Measurements from ENCODE around the gene SH3BP2. TPM values are rescaled to one million over a fixed set of nuclear protein-coding genes. Genes with fewer than 3 reads are reported as not detected.
A peak's percentile ranks its signal among the peaks of the same experiment; 100 is the strongest.

Gene SH3BP2
- total RNA-seq, 1 experiment from 2014 or later: 20.4 TPM

DNA sequence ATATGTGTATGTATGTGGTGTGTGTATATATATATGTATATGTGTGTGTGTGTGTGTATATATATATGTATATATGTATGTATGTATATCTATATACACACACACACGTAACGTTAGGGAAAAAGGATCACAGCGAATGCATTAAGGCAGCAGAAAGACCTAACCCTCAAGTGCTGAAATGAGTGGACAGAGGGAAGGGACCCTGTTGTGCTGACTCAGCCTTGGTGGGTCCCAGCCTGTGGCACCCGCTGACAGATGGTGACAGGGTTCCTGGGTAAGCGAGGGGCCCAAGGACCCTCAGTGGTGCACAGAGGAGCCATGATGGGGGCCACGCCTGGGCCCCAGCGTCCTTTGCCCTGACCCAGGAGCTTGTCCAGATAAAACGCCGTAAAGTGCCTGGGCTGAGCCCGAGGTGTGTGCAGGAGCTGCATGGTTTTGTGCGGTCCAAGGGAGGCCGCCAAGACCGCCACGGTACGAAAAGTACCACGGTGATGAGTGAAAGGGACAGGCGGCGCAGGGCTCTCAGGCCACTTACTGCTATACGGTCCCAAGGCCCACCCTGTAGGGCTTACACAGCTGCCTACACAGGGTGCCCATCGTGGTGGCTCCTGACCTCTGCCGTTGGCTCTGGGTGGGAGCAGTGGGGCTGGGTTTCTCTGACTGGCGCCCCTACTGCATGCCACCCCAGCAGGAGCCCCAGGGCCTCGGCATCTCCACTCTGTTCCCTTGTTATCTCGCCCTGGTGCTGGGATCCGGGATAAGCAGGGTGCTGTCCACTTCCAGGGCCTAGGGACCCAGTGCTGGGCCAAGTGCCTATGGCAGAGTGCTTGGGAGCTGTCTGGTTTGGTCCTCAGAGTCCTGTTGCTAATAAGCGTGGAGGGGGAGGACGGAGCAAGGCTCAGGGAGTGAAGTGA lies 10.0 kb downstream of the SH3BP2 start:
- Histone ChIP-seq H3K36me3 (replicated peaks; ENCODE audit: control insufficient read depth, insufficient read depth, low read length) (no peaks in the 10 kb centered on the region), H3K27me3 (ENCODE audit: control insufficient read depth, insufficient read depth, low read length) (no peaks in the 10 kb centered on the region), H3K4me3 (ENCODE audit: insufficient read depth, low read depth, low read length) (no peak overlapping the region)
- no peak for DNase-seq

DNA sequence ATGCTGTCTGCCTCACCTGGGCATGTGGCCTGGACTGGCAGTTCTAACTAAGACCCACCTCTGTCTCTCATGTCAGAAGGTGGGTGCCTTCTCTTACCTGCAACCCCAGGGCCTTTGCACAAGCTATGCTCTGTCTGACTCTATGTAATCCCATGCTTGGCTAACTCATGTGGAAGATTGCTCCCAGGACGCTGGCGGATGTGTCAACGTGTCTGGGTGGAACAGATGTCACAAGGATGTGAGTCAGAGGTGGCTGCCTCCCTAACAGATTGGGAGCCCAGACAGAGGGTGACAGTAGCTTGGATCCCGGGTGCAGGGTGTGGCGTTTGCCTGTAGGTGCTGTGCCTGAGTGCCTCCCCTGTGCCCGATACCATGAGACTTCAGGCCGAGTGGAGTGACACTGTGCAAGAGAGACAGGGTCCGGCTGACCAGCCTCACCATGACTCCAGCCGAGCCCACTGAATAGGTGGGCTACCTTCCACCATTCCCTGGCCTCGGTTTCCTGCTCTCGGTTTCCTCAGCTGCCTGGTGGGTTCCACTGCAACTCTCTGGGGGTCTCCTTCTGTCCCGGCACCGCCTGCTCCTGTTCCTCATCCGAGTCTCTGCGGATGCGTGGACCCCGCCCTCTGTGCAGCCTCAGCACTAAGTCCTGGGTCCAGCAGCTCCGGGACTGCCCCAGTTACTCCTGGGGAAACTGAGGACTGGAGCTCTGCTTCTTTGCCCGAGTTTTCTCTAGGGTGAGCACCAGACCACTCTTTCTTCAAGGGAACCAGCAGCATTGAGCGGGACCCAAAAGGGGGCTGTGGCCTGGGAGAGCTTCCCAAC lies 11.0 kb downstream of the SH3BP2 start:
- Histone ChIP-seq H3K4me3 (ENCODE audit: insufficient read depth, low read depth, low read length) (no peak overlapping the region), H3K36me3 (replicated peaks; ENCODE audit: control insufficient read depth, insufficient read depth, low read length) (no peaks in the 10 kb centered on the region), H3K27me3 (ENCODE audit: control insufficient read depth, insufficient read depth, low read length) (no peaks in the 10 kb centered on the region)
- no peak for DNase-seq

DNA sequence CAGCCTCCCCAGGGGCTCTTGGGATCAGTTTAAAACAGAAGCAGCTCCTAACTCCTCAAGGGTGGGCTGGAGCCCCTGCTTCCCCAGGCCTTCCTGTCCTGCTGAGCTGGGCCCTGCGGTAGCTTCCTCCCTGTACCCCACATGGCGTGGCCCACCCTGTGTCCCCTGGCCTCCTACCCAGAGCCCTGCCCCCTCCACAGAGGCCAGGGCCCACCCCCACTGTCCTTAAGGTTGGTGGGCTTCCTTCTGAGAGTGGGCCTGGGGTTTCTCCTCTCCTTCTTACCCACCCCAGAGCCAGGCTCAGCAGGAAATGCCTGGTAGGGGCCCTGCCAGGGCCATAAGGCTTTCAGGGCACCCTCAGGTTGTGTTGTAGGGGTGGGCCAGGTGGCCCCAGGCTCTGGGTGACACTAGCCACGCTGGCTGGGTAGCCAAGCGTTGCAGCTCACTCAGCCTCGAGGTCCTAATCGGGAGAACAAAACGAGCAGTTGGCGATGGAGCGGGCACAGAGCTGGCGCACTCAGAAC lies 11.6 kb downstream of the SH3BP2 start:
- Histone ChIP-seq H3K4me3 (ENCODE audit: insufficient read depth, low read depth, low read length) (no peak overlapping the region), H3K36me3 (replicated peaks; ENCODE audit: control insufficient read depth, insufficient read depth, low read length) (no peaks in the 10 kb centered on the region), H3K27me3 (ENCODE audit: control insufficient read depth, insufficient read depth, low read length) (no peaks in the 10 kb centered on the region)
- no peak for DNase-seq

DNA sequence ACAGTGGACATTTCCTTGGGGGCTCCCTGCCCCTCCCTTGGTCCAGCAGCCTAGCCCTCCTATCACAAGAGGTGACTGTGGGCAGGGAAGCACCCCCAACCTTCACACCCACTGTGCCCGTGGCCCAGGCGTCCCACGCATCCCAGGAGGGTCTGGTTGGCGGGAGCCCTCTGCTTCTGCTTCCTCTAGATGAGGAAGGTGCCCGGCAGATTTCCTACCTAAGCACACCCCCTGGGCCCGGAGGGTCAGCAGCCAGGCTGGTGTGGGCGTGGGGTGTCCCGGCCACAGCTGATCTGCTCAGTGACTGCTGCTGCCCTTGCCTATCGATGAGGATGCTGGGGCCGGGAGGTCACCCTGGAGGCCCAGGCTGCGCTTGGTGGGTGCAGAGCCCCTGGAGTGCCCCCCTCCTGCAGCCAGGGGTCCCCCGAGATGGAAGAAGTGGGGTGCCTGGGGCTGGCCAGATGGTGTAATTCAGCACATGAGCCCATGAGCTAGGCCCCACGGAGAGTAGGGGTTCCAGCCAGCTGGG lies 12.2 kb downstream of the SH3BP2 start:
- H3K27me3 ChIP-seq (ENCODE audit: control insufficient read depth, insufficient read depth, low read length): no peaks in the 10 kb centered on the region

DNA sequence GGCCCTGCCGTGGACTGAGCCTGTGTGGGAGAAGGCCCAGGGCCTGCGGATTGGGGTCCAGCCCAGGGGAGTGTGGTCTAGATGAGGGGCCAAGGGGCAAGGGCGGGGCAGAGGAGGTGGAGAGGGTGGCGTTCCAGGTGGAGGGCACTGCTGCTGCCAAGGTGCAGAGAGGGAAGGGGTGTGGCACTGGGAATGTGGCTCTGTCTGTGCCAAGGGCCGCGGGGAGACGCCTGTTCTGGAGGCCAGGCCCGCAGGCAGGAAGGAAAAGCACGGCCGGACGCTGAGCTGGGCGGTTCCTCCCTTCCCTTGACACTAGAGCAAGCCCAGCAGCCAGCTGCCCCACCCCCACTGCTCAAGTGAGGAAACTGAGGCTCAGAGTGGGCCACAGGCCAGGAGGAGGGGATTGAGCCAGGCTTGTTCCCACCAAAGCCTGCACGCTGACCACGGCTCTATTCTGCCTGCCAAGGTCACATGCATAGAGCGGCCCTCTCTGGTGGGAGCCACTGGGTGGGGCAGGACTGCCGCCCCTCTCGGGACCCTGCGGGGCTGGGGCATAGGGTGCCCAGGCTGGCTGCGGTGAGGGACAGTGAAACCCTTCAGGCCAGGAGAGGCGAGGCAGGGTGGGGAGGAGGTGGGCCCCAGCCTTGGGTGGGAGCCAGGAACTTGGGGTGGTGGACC lies 13.0 kb downstream of the SH3BP2 start:
- no peak overlapping the region for H3K4me3 ChIP-seq (ENCODE audit: insufficient read depth, low read depth, low read length)
- DNase-seq: no peak

More for the DNA sequence above, 12.2 kb downstream of the SH3BP2 start:
- H3K4me3 ChIP-seq (ENCODE audit: insufficient read depth, low read depth, low read length): no peak overlapping the region
- no peak for DNase-seq
- H3K36me3 ChIP-seq (replicated peaks; ENCODE audit: control insufficient read depth, insufficient read depth, low read length): no peaks in the 10 kb centered on the region

DNA sequence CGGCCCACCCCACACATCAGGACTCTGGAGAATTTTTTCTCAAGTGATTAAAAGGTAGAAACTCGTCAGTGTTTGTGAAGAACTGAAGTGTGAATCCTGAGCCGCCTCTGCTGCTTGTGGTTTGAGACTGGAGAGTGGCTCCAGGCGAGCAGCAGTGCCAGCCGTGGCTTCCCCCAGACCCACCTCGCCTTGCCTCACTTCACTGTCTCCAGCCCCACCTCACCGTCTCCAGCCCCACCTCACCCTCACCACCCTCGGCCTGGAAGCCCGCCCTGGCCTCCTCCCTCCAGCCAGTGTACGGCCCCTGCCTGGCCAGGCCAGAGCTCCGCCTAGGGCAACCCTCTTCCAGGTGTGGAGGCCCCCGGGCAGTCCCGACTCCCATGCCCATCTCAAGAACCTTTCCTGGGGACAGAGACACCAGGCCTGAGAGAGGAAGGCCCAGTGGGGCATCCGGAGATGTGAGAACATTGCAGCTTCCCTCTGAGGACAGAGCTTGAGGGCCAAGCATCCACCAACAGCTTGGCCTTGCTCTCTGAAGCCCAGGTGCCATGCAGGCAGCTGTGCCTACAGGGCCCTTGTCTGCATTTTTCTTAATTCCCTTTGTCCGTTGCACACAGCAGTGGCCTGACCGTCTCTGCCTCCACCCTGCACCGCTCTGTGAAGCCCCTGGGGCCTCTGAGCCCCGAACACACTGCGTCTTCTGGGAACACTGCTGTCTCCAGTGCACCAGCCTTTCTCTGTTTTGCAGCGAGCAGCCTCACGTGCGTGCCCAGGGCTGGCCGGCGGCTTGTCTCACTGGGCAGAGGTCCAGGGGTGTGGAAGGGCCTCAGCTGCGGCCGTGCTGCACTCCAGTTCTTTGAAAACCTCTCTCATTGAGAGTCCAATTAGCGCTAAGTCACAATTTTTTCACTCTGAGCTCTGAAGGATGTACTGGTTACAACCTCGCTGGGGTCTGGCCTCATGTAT lies 13.8 kb downstream of the SH3BP2 start:
- no peak for DNase-seq
- no peaks in the 10 kb centered on the region for H3K27me3 ChIP-seq (ENCODE audit: control insufficient read depth, insufficient read depth, low read length)
- H3K36me3 ChIP-seq (replicated peaks; ENCODE audit: control insufficient read depth, insufficient read depth, low read length): no peaks in the 10 kb centered on the region
- no peak overlapping the region for H3K4me3 ChIP-seq (ENCODE audit: insufficient read depth, low read depth, low read length)

More for the DNA sequence above, 13.0 kb downstream of the SH3BP2 start:
- Histone ChIP-seq H3K36me3 (replicated peaks; ENCODE audit: control insufficient read depth, insufficient read depth, low read length) (no peaks in the 10 kb centered on the region), H3K27me3 (ENCODE audit: control insufficient read depth, insufficient read depth, low read length) (no peaks in the 10 kb centered on the region)

DNA sequence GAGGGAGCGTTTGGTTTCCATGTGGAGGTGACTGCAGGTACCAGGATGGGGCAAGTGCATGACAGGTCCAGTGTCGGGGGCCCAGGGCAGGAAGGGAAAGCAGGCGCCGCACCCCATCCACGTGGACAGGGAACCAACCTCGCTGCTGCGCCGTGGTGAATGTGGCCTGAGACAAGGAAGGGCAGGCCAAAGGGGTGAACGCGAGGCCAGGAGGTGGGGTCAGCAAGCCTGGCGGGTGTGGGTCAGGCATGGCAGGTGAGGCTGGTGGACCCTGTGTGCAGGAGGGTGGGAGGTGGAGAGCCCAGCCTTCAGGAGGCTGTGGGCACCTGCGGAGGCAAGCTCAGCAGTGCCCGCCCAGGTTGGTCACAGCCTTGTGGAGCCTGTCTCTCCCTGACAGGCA lies 14.7 kb downstream of the SH3BP2 start:
- no peak for DNase-seq
- no peaks in the 10 kb centered on the region for H3K36me3 ChIP-seq (replicated peaks; ENCODE audit: control insufficient read depth, insufficient read depth, low read length)
- no peak overlapping the region for H3K4me3 ChIP-seq (ENCODE audit: insufficient read depth, low read depth, low read length)
- H3K27me3 ChIP-seq (ENCODE audit: control insufficient read depth, insufficient read depth, low read length): no peaks in the 10 kb centered on the region

DNA sequence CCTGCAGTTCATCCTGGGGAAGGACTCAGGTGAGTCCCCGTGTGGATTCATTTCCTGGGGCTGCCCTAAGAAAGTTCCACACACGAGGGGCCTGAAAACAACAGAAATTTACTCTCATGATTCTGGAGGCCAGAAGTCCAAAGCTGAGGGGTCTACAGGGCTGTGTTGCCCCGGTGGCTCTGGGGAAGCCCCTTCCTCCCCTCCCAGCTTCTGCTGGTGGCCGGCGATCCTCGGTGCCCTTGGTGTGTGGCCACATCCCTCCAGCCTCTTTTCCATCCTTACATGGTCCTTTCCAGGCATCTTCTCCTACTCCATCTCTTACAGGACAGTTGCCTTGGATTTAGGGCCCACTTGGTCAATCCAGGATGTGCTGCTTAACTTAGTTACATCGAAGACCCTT lies 15.1 kb downstream of the SH3BP2 start:
- no peaks in the 10 kb centered on the region for H3K36me3 ChIP-seq (replicated peaks; ENCODE audit: control insufficient read depth, insufficient read depth, low read length)
- DNase-seq: no peak

DNA sequence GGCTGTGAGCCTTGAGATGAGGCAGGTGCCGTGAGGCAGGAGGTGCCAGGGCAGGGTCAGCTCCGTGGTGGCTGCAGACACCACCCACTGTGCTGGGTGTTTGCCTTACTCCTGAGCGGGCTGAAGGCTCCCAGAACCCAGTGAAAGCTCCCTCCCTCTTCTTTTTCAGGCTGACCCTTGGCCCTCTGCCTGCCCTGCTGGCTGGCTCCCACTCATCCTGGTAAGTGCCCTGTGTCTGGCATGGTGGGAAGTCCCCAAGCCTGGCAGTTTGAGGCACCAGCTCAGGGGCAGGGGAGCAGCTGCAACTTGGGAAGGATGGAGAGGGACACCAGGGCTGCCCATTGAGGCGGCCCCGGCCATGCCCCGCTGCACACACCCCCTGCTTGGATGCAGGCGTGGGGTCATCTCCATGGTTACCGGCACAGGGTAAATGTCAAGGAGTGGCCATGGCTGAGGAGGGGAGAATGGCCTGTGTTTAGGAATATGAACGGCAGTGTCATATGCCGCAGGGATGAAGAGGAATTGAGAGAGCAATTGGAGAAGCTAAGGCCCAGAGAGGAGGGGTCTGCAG lies 16.8 kb downstream of the SH3BP2 start:
- Histone ChIP-seq H3K4me3 (ENCODE audit: insufficient read depth, low read depth, low read length) (no peak overlapping the region), H3K27me3 (ENCODE audit: control insufficient read depth, insufficient read depth, low read length) (no peaks in the 10 kb centered on the region), H3K36me3 (replicated peaks; ENCODE audit: control insufficient read depth, insufficient read depth, low read length) (no peaks in the 10 kb centered on the region)
- no peak for DNase-seq

More for the DNA sequence above, 15.1 kb downstream of the SH3BP2 start:
- Histone ChIP-seq H3K27me3 (ENCODE audit: control insufficient read depth, insufficient read depth, low read length) (no peaks in the 10 kb centered on the region), H3K4me3 (ENCODE audit: insufficient read depth, low read depth, low read length) (no peak overlapping the region)

DNA sequence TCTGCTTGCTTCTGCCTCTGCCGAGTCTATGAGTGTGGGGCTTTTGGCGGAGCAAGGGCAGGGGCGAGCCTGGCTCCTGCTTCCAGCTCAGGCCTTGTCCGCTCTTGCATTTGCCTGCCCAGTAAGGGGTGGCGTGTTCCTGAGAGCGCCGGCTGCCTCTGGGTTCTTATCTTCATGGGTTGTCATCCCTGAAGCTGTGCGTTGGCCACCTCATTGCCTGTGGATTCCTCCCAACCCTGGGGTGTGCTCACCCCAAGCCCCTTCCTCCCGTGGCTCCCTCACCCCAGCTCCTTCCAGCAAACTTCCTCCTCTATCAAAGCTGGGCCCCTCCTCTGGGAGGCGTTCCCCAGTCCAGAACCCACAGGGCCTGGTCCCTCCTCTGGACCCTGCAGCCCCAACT lies 17.5 kb downstream of the SH3BP2 start:
- Histone ChIP-seq H3K36me3 (replicated peaks; ENCODE audit: control insufficient read depth, insufficient read depth, low read length) (no peaks in the 10 kb centered on the region), H3K4me3 (ENCODE audit: insufficient read depth, low read depth, low read length) (no peak overlapping the region), H3K27me3 (ENCODE audit: control insufficient read depth, insufficient read depth, low read length) (no peaks in the 10 kb centered on the region)
- DNase-seq: no peak

DNA sequence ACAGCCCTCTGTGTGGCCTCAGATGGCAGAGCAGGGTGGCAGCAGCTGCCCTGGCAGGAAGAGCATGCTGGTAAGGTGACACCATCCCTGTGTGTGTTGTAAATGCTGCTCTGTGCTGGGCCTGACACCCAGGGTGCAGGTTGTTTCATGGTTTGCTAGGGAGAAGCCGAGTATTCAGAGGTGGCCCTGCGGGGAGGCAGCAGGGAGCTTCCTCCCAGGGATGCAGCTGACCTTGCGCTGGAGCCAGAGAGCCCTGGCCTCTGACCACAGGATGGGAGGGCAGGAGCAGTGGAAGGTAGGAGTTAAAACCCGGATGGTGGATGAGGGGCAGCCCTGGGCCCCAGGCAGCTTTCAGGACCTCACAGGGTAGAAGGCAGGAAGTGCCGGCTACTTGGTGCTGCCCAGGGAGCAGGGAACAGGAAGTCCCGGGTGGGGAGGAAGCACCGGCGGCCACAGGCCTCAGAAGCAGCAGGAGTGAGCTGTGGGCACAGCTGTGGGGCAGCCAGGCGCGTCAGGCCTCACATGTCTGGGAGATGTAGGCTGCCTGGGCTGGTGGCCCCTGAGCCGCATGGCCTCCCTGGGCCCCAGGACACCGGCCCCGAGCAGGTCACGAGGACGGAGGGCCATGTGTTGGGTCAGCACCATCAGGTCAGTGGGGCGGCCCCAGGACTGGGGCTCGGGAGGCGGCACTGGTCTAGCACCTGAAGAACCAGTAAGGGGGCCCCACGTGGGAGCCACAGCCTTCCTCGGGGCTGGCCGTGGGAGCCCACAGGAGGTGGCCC lies 19.1 kb downstream of the SH3BP2 start:
- H3K4me3 ChIP-seq (ENCODE audit: insufficient read depth, low read depth, low read length): no peak overlapping the region
- peak; percentile 84 for DNase-seq
- no peaks in the 10 kb centered on the region for H3K27me3 ChIP-seq (ENCODE audit: control insufficient read depth, insufficient read depth, low read length)
- H3K36me3 ChIP-seq (replicated peaks; ENCODE audit: control insufficient read depth, insufficient read depth, low read length): no peaks in the 10 kb centered on the region

DNA sequence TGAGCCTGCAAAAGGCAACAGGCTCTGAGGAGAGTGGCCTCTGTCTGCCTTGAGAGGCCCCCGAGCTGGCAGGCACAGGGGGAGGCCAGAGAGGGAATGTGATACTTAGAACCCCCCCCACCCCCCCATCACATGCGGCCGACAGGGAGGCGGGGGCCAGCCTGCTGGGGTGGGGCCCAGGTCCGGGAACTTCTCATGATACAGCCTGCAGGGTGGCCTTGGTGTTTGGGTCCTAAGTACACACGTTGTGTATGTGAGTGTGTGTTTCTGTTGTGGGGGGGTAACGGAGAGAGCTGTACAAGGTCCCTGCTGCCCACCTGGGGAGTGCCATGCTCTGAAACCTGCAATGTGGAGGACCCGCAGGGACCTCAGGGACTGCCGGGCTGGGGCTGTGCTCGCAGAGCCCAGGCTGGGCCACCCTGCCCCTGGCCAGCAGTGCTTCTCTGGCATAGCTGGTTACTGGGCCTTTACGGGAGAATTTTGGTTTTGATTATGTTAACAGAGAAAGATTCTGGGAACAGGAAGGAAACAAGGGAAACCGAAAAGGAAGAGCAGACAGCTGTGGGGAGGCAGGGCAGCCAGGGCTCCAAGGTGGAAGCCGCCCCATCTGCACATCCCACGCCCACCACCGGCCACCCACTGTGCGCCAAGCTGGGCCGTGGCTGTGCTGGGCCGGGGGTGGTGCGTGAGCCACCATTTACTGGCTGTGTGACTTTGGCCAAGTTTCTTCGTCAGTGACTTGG lies 19.9 kb downstream of the SH3BP2 start:
- DNase-seq: no peak
- Histone ChIP-seq H3K36me3 (replicated peaks; ENCODE audit: control insufficient read depth, insufficient read depth, low read length) (no peaks in the 10 kb centered on the region), H3K4me3 (ENCODE audit: insufficient read depth, low read depth, low read length) (no peak overlapping the region), H3K27me3 (ENCODE audit: control insufficient read depth, insufficient read depth, low read length) (no peaks in the 10 kb centered on the region; the same call in 1 of the 2 replicates)
